Neutrophil (primary cell): ENCODE results near the gene TESMIN.

Experiments
- H3K27ac ChIP-seq: fragments of 200-600 bp; sonication (generic); 2 replicates; pipeline ENCODE4 v1.5.1; 2016; ENCODE audit warnings: mild to moderate bottlenecking, moderate library complexity
- H3K27me3 ChIP-seq: fragments of 200-600 bp; sonication (generic); 2 replicates; pipeline ENCODE4 v1.6.0; 2016; ENCODE audit warnings: mild to moderate bottlenecking
- H3K36me3 ChIP-seq: fragments of 200-600 bp; sonication (generic); 2 replicates; pipeline ENCODE4 v1.5.1; 2017
- H3K4me1 ChIP-seq, 2 experiments: fragments of 200-600 bp in 1 of 2; sonication (generic) in 1 of 2; 1 replicate in 1 of 2; 2 replicates in 1 of 2; pipeline versions ENCODE4 v1.5.1 to v1.6.1; 2013 to 2016; ENCODE audit warnings: low read depth in 1 of 2, low read length in 1 of 2, mild to moderate bottlenecking in 1 of 2, moderate library complexity in 1 of 2; ENCODE audit not compliant: control insufficient read depth in 1 of 2, insufficient read depth in 1 of 2
- H3K4me3 ChIP-seq, 2 experiments: fragments of 200-600 bp in 1 of 2; sonication (generic) in 1 of 2; 1 replicate in 1 of 2; 2 replicates in 1 of 2; pipeline ENCODE4 v1.5.1; 2013 to 2016; ENCODE audit warnings: low read depth in 1 of 2, low read length in 1 of 2, mild to moderate bottlenecking in 1 of 2, moderate library complexity in 1 of 2
- H3K9me3 ChIP-seq: fragments of 200-600 bp; sonication (generic); 2 replicates; pipeline ENCODE4 v1.5.1; 2016
- TF ChIP-seq, protein P1 (sequence below): fragments of 200-600 bp; sonication (generic); IDR thresholded peaks from 2 replicates; pipeline ENCODE4 v1.5.1; 2016; ENCODE audit warnings: antibody characterized with exemption

The TESMIN gene

DNA sequence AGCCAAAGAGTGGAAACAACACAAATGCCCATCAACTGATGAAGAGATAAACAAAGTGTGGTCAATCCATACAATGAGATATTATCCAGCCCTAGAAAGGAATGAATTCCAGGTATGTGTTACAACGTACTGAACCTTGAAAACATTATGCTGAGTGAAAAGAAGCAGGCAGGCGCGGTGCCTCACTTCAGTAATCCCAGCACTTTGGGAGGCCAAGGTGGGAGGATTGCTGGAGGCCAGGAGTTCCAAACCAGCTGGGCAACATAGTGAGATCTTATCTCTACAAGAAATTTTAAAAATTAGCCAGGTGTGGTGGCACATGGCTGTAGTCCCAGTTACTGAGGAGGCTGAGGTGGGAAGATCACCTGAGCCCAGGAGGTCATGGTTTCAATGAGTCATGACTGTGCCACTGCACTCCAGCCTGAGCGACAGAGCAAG is 24.6 kb upstream of the TESMIN start:
- H3K36me3 ChIP-seq: peaks cover 88% of the 10 kb centered on the region

DNA sequence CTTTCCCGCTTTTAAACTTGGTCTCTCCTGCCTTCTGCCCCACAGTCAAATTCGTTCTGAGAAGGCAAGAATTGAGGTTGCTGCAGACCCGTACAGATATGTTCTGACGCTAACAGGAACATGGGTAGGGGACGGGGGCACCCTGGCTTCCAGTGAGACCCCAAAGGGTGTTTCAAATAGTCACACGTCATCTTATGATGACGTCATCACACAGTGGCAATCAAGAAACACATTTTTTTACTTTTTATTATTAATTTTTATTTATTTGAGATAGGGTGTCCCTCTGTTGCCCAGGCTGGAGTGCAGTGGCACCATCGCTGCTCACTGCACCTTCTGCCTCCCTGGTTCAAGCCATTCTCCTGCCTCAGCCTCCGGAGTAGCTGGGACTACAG is 22.9 kb upstream of the TESMIN start:
- Histone ChIP-seq H3K4me1 (no peaks in the 10 kb centered on the region), H3K27me3 (no peaks in the 10 kb centered on the region), H3K27ac (no peak overlapping the region), H3K9me3 (no peaks in the 10 kb centered on the region), H3K4me3 (no peak overlapping the region), H3K36me3 (peaks cover 86% of the 10 kb centered on the region)
- TF ChIP-seq, protein P1, sequence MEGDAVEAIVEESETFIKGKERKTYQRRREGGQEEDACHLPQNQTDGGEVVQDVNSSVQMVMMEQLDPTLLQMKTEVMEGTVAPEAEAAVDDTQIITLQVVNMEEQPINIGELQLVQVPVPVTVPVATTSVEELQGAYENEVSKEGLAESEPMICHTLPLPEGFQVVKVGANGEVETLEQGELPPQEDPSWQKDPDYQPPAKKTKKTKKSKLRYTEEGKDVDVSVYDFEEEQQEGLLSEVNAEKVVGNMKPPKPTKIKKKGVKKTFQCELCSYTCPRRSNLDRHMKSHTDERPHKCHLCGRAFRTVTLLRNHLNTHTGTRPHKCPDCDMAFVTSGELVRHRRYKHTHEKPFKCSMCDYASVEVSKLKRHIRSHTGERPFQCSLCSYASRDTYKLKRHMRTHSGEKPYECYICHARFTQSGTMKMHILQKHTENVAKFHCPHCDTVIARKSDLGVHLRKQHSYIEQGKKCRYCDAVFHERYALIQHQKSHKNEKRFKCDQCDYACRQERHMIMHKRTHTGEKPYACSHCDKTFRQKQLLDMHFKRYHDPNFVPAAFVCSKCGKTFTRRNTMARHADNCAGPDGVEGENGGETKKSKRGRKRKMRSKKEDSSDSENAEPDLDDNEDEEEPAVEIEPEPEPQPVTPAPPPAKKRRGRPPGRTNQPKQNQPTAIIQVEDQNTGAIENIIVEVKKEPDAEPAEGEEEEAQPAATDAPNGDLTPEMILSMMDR: no peak

More for the DNA sequence above, 24.6 kb upstream of the TESMIN start:
- TF ChIP-seq, protein P1: no peak
- no peaks in the 10 kb centered on the region for H3K9me3 ChIP-seq
- H3K27ac ChIP-seq: no peak overlapping the region
- no peaks in the 10 kb centered on the region for H3K27me3 ChIP-seq
- no peak overlapping the region for H3K4me3 ChIP-seq
- no peaks in the 10 kb centered on the region for H3K4me1 ChIP-seq

DNA sequence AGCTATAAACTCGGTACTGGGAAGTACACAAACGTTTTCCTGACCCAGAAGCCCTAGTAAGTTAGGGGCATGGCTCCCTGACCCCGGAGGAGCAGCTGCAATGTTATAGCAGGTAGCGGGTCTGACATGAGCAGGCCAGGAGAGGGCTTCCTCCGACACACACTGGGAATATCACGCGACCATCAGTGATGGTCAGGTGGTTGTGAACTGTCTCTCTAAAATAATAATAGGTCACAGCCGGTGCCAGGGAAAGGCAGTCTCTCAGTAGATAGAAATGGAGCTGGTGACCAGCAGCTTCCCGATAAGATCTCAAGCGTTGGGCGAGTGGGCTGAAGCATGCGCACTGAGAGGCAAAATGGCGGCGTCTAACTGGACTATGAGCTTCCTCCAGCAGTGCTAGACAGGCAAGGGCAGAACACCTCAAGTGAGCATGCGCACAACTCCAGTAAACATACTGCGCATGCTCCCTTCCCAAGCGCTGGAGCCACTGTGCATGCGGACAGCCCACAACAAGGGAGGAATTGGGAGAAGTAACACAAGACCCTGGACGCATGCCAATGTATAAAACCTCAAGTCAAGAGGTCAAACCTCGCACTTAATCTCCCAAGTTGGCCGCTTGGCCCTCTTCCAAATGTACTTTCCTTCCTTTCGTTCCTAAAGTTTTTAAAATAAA is 22.3 kb upstream of the TESMIN start:
- H3K36me3 ChIP-seq: peaks cover 81% of the 10 kb centered on the region
- TF ChIP-seq, protein P1: no peak
- no peak overlapping the region for H3K4me3 ChIP-seq
- no peaks in the 10 kb centered on the region for H3K9me3 ChIP-seq
- no peaks in the 10 kb centered on the region for H3K27me3 ChIP-seq
- no peaks in the 10 kb centered on the region for H3K4me1 ChIP-seq
- no peak overlapping the region for H3K27ac ChIP-seq

DNA sequence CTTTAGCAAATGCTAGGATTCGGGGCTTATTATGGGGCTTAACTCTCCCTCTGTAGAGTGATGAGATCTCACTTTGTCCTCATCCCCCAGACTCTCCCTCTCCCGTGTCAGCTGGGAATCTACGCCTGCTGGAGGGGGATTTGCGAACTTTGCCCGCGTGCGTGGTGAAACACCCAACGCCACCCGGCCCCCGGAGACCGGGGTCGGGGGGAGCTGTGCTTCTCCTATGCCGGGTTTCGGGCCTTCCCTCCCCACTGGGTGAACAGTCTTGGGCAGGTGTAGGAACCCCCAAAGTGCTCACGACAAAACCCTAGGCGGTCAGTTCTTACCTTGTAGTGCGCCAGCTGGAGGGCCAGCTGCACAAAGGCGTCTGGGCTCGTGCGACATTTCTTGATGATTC is 21.6 kb upstream of the TESMIN start:
- Histone ChIP-seq H3K9me3 (no peaks in the 10 kb centered on the region), H3K4me3 (no peak overlapping the region), H3K4me1 (no peaks in the 10 kb centered on the region), H3K36me3 (peaks cover 80% of the 10 kb centered on the region), H3K27me3 (no peaks in the 10 kb centered on the region), H3K27ac (no peak overlapping the region)
- TF ChIP-seq, protein P1: no peak

DNA sequence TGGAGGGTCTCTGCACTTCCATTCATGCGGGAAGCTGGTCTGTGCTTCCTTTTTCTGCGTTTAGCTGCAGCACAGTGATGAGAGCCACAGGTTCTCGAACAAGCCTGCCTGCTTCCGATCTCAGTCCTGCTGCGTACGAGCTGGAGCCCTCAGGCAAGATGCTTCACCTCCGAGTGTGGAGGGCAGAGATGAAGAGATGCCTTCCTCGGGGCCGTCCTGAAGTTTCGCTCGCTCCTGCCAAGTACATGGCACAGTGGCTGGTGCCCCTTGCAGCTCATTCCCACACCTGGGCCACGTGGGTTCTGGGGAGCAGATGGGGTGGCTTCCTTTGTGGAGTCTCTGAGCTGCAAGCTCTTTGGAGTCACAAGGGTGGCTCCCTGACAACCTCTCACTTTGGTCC is 19.5 kb upstream of the TESMIN start:
- Histone ChIP-seq H3K27me3 (no peaks in the 10 kb centered on the region), H3K4me1 (peaks cover 20 to 21% of the 10 kb centered on the region in 2 experiments), H3K36me3 (peaks cover 62% of the 10 kb centered on the region), H3K27ac (no peak overlapping the region), H3K4me3 (no peak overlapping the region), H3K9me3 (no peaks in the 10 kb centered on the region)
- TF ChIP-seq, protein P1: no peak
